Measurements from ENCODE around the gene MYEOV.

- TF ChIP-seq EZH2 (optimal IDR thresholded peaks at IDR 0.05; ENCODE audit: low read depth, low read length) (no peak), EZH2phosphoT487 (IDR thresholded peaks at IDR 0.05; ENCODE audit: low read length) (no peak)
- TF ChIP-seq, protein P1, sequence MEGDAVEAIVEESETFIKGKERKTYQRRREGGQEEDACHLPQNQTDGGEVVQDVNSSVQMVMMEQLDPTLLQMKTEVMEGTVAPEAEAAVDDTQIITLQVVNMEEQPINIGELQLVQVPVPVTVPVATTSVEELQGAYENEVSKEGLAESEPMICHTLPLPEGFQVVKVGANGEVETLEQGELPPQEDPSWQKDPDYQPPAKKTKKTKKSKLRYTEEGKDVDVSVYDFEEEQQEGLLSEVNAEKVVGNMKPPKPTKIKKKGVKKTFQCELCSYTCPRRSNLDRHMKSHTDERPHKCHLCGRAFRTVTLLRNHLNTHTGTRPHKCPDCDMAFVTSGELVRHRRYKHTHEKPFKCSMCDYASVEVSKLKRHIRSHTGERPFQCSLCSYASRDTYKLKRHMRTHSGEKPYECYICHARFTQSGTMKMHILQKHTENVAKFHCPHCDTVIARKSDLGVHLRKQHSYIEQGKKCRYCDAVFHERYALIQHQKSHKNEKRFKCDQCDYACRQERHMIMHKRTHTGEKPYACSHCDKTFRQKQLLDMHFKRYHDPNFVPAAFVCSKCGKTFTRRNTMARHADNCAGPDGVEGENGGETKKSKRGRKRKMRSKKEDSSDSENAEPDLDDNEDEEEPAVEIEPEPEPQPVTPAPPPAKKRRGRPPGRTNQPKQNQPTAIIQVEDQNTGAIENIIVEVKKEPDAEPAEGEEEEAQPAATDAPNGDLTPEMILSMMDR (IDR thresholded peaks at IDR 0.05; ENCODE audit: low read length), result no peak
Measured at GRCh38 chr11:69249311-69250185, 44.4 kb upstream of the MYEOV start.
